Sciatic nerve (tissue), 2 donors: ENCODE results near the gene TMEM255A. TPM values are rescaled to one million over a fixed set of nuclear protein-coding genes. Genes with fewer than 3 reads are reported as not detected.

Experiments used
- ATAC-seq: fragments of 200-7000 bp; cut with Tn5 transposase; one replicate; pipeline ENCODE4 v1.9.1; 2020; ENCODE audit warnings: mild to moderate bottlenecking, moderate library complexity
- DNase-seq: peaks from one replicate; pipeline ENCODE4 v3.0.0-alpha.2; 2020; ENCODE audit warnings: low spot score
- intact Hi-C: fragments of 100-400 bp; cut with DNase I; formaldehyde crosslinking; loops from one replicate; pipeline ENCODE4 v1.14.2; 2022
- total RNA-seq: library from RNA; stranded (reverse); fragmentation: NEBNext Ultra II Directional; extraction: Animal tissue kit (Norgen Biotek cat#: 25700); gene quantifications from one replicate; pipeline ENCODE4 v1.2.1, GENCODE V29; 2021
- donor health status: DM: no; HTN: no; CAD: no.
- donor health status: DM: no; HTN: no; CAD: no.

The TMEM255A gene
- total RNA-seq, 1 donor from 2014 or later, result 16.4 TPM

DNA sequence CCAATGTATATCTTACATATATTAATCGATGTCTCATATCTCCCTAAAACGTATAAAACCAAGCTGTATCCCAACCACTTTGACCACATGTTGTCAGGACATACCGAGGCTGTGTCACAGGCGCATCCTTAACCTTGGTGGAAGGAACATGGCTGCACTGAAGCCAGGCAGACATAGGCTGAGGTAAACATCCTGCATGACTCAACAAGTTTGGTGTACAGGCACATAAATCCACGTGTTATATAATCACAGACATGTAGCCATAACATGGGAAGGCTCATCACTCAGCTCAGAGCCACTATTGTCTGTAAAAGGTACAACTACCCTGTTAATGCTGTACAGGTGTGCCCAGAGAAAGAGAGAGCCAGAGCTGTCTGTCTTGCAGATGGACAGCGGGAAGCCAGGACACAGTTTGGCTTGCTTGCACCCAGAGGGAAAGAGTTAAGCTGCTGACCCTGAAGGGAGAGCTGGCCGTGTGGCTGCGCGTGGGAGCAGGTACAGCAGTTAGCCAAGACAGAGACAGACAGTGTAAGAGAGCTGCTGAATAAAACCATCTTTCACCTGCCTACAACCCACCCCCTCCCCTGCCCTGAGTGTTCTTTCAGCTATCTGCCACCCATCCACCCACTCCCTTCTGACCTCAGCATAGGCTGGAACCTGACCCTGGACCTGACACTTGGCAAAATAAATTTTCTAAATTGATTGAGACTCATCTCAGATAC is 82.9 kb downstream of the TMEM255A start:
- intact Hi-C loops, result no loop called here
- DNase-seq (no peak), ATAC-seq (no peak)

DNA sequence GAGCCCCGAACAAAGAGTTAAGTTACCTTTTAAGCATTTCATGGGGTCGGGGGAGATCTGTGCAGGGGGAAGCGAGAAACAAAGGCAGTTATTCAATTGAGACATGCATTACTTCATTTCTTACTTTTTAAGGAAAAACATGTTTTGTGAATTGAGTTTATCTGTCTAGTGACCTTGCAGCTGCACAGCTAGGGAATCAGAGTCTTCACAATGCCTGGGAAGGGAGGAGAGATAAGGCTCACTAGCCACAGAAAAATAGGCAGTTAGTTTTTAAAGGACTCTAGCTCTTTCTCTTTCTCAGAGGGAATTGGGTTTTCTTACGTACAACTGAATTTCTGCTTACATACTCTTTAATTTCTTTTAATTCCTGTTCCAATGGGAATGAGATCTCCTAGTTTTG is 86.9 kb downstream of the TMEM255A start:
- no peak for ATAC-seq
- DNase-seq, result no peak
- intact Hi-C loops, result no loop called here

DNA sequence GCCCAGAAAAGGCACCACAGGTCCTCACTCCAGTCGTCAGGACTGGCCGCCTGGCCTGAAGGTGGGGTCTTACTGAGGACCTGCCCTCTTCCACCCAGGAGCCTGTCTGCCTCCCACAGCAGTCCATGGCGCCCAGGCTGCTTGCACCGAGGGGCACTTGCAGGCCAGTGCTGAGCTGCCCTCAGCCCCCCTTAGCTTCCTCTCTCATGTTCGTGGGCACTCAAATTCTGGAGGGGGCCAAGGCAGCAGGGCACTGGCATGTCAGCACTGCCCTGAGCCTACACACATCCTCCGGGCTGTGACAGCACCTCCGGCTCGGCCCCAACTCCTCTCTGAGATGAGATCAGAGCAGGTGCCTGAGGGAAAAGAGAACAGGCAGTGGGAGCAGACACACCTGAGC is 87.9 kb downstream of the TMEM255A start:
- no peak for ATAC-seq
- no peak for DNase-seq
- intact Hi-C loops, result no loop called here

DNA sequence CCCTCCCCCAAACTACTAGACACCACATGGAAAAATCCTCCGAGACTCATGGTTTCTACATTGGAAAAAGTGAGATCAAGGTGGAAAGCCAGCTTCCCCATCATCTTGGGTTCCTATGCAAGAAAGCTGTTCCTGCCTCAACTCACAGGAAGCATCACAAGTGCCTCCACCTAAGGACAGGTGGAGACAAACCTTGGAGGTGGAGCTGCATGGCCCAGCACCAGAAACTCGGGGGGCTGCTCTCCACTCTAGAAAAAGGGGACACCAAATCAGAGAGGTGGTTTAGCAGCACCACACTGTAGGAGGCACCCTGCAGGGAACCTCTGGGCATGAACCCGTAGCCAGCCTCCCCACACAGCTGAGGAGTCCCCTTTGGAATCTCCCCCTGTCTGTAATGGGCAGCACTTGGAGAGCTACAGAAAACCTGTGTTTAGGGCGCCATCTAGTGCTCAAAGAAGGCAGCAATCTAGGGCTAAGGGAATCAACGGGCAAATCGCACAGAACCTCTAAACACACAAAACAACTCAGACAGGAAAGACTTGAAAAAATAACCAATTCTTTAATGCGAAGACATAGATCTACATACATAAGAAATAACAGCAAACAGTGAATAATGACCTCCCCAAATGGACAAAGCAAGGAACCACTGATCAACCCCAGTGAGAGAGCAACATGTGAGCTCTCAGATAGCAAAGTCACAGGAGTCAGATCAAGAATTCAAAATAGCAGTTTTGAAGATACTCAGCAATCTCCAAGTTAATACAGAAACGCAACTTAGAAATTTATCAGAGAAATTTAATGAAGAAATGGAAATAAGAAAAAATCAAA is 97.6 kb downstream of the TMEM255A start:
- ATAC-seq, result peak; percentile 68
- peak; percentile 75 for DNase-seq
- intact Hi-C loops, result no loop called here

Other genes starting within 250 kb of the TMEM255A start
- gene RHOXF2B, start 233.8 kb downstream of the TMEM255A start, total RNA-seq, result not detected
- 0.67 TPM for gene RHOXF1, start 195.5 kb downstream of the TMEM255A start, total RNA-seq
- gene RHOXF2, start 152.8 kb downstream of the TMEM255A start, total RNA-seq, result not detected
- 11.1 TPM for gene ZBTB33, start 60.6 kb downstream of the TMEM255A start, total RNA-seq
- gene ATP1B4, start 50.6 kb upstream of the TMEM255A start, total RNA-seq, result not detected
- 116 TPM for gene LAMP2, start 157.8 kb upstream of the TMEM255A start, total RNA-seq
- 38.2 TPM for gene CUL4B, start 249.5 kb upstream of the TMEM255A start, total RNA-seq